Gastrocnemius medialis (tissue), 4 donors: ENCODE data around the gene PBOV1. TPM values are rescaled to one million over a fixed set of nuclear protein-coding genes. Genes with fewer than 3 reads are reported as not detected.

ENCODE experiments used
- ATAC-seq, 2 donors: fragments of 150-250 bp; one replicate each; pipeline ENCODE4 v1.9.1; 2016
- DNase-seq, 2 donors: peaks; one replicate each; pipeline ENCODE4 v3.0.0-alpha.2; 2019
- H3K27ac ChIP-seq, 4 donors: fragments of 200-600 bp; sonication (generic); 1 replicate in 1 of 4; 2 replicates in 3 of 4; pipeline ENCODE4 v1.5.1; 2016 to 2018; ENCODE audit warnings: mild to moderate bottlenecking in 2 of 4, moderate library complexity in 1 of 4
- H3K27me3 ChIP-seq, 3 donors: fragments of 200-600 bp; sonication (generic) in 2 of 3; 1 replicate in 1 of 3; 2 replicates in 2 of 3; pipeline versions ENCODE4 v1.5.1 to v1.6.0; 2016 to 2019; ENCODE audit warnings: mild to moderate bottlenecking in 1 of 3, moderate library complexity in 1 of 3
- H3K36me3 ChIP-seq, 2 donors: fragments of 200-600 bp; sonication (generic) in 1 of 2; one replicate each; pipeline ENCODE4 v1.5.1; 2017 to 2018
- H3K4me1 ChIP-seq, 2 donors: fragments of 200-600 bp; sonication (generic) in 1 of 2; one replicate each; pipeline ENCODE4 v1.5.1; 2016 to 2017; ENCODE audit warnings: mild to moderate bottlenecking in 2 of 2
- H3K4me3 ChIP-seq, 4 donors: fragments of 200-600 bp; sonication (generic) in 3 of 4; 1 replicate in 1 of 4; 2 replicates in 3 of 4; pipeline ENCODE4 v1.5.1; 2016 to 2019; ENCODE audit warnings: mild to moderate bottlenecking in 2 of 4
- H3K9me3 ChIP-seq, 3 donors: fragments of 200-600 bp; sonication (generic) in 2 of 3; 1 replicate in 1 of 3; 2 replicates in 2 of 3; pipeline ENCODE4 v1.5.1; 2016 to 2019
- POLR2A ChIP-seq, 2 donors: fragments of 450-650 bp; IDR thresholded peaks; one replicate each; pipeline ENCODE4 v1.6.1; 2017; ENCODE audit warnings: antibody characterized with exemption in 2 of 2, mild to moderate bottlenecking in 2 of 2, moderate library complexity in 2 of 2
- in situ Hi-C, 4 donors: fragments of 200-750 bp; cut with MboI; loops; one replicate each; pipeline versions ENCODE4 v1.15.0 to v1.8.0; 2017; ENCODE audit warnings: low sequenced_read_pairs in 4 of 4
- intact Hi-C: fragments of 100-400 bp; cut with DNase I; formaldehyde crosslinking; loops from one replicate; pipeline ENCODE4 v1.15.1; 2023; ENCODE audit warnings: low total_unique reads
- total RNA-seq, 4 donors: library from RNA; depleted of rRNA; stranded (reverse); fragments of >200 nt; gene quantifications; one replicate each; pipeline versions ENCODE4 v1.1.0 to v1.2.3, GENCODE V29; 2016
- TF ChIP-seq, protein P1 (sequence below), 5 experiments: fragments of 450-650 bp in 3 of 5; fragments of 200-600 bp in 2 of 5; sonication (generic) in 2 of 5; IDR thresholded peaks in 4 of 5; conservative IDR thresholded peaks in 1 of 5; 1 replicate in 4 of 5; 2 replicates in 1 of 5; pipeline ENCODE4 v1.5.1; 2016 to 2019; ENCODE audit warnings: antibody characterized with exemption in 5 of 5, mild to moderate bottlenecking in 3 of 5, moderate library complexity in 3 of 5

PBOV1 gene
- total RNA-seq, 4 donors from 2014 or later: not detected

DNA sequence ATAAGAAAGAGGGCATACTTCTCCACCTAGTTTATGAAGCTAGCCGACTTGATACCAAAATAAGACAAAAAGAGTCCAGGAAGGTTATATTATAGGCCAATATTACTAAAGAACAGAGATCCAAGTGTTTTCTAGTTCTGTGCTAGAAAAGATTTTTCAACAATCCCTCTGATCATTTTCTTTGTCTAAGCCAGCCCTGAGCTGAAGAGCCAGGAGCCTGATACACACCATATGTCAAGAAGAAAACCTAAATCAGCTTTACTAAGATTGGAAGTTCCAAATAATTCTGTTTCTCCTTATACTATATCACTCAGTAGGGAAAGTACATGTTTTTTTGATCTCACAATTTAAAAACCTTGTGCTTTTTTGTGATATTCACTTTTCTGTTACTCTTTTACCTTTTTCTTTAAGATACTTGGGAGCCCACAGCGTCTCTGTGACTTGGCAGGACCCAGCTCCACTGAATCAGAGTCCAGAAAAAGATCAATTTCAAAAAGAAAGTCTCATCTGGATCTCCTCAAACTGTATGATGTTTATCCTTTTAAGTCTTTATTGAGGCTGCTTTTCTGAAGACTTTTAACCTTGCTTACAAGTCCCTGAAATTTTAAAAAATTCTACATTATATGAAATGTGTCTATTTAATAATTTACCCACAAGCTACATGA, 43.0 kb upstream of the PBOV1 start:
- intact Hi-C loops: no loop called here

DNA sequence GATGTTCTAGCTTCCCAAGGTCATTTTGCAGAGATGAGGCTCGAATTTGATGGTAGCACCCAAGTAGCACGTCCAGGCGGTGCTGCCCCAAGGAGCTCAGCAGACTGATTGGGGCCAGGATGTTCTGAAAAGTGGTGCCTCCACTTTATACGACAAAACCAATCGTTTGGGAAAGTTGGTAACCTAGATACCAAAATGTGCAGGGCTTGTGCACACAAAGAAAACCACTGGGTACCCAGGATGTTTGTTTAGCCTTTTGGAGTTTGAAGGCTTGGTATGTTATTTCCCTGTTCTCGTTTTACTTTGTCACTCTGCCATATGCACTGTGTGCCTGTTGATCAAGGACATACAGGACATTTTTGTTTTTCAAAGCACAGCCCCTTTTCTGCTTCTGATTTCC, 40.7 kb upstream of the PBOV1 start:
- no peaks in the 10 kb centered on the region for H3K4me1 ChIP-seq
- no peak overlapping the region for H3K4me3 ChIP-seq
- H3K27me3 ChIP-seq: no peaks in the 10 kb centered on the region
- no peaks in the 10 kb centered on the region for H3K36me3 ChIP-seq
- no peaks in the 10 kb centered on the region for H3K9me3 ChIP-seq
- in situ Hi-C loops (no loop called here), intact Hi-C loops (no loop called here)
- no peak overlapping the region for H3K27ac ChIP-seq
- TF ChIP-seq, protein P1, sequence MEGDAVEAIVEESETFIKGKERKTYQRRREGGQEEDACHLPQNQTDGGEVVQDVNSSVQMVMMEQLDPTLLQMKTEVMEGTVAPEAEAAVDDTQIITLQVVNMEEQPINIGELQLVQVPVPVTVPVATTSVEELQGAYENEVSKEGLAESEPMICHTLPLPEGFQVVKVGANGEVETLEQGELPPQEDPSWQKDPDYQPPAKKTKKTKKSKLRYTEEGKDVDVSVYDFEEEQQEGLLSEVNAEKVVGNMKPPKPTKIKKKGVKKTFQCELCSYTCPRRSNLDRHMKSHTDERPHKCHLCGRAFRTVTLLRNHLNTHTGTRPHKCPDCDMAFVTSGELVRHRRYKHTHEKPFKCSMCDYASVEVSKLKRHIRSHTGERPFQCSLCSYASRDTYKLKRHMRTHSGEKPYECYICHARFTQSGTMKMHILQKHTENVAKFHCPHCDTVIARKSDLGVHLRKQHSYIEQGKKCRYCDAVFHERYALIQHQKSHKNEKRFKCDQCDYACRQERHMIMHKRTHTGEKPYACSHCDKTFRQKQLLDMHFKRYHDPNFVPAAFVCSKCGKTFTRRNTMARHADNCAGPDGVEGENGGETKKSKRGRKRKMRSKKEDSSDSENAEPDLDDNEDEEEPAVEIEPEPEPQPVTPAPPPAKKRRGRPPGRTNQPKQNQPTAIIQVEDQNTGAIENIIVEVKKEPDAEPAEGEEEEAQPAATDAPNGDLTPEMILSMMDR (IDR thresholded peaks at IDR 0.05 in 4 of 5, conservative IDR thresholded peaks at IDR 0.05 in 1 of 5): no peak
- TF ChIP-seq POLR2A (IDR thresholded peaks at IDR 0.05): no peak
- no peak for DNase-seq
- no peak for ATAC-seq

More for the DNA sequence above, 43.0 kb upstream of the PBOV1 start:
- Histone ChIP-seq H3K36me3 (no peaks in the 10 kb centered on the region), H3K4me3 (no peak overlapping the region), H3K4me1 (no peaks in the 10 kb centered on the region), H3K27ac (no peak overlapping the region), H3K27me3 (no peaks in the 10 kb centered on the region), H3K9me3 (no peaks in the 10 kb centered on the region)
- DNase-seq (no peak), ATAC-seq (no peak)
- in situ Hi-C loops: no loop called here
- TF ChIP-seq POLR2A (IDR thresholded peaks at IDR 0.05): no peak
- TF ChIP-seq, protein P1 (IDR thresholded peaks at IDR 0.05 in 4 of 5, conservative IDR thresholded peaks at IDR 0.05 in 1 of 5): no peak

DNA sequence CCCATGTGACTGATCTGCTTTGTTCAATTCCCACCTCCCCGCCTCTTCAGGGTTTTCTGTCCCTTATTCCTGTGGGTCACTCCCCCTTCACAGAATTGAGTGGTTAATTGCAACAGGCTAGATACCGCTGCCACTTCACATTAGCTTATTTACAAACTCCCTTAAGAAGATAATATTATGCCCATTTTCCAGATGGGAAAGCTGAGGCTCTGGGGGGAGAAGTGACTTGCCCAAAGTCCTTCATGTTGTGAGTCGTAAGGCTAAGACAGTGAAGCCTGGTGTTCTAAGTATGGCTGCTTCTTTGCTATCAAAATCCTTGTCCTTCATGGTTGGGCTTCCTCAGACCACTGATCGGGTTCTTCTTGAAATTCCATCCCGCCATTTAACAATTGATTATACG, 39.9 kb upstream of the PBOV1 start:
- Histone ChIP-seq H3K27ac (no peak overlapping the region), H3K9me3 (no peaks in the 10 kb centered on the region), H3K36me3 (no peaks in the 10 kb centered on the region), H3K4me3 (no peak overlapping the region), H3K27me3 (no peaks in the 10 kb centered on the region), H3K4me1 (no peaks in the 10 kb centered on the region)
- in situ Hi-C loops (no loop called here), intact Hi-C loops (no loop called here)
- TF ChIP-seq POLR2A (IDR thresholded peaks at IDR 0.05): no peak
- TF ChIP-seq, protein P1 (IDR thresholded peaks at IDR 0.05 in 4 of 5, conservative IDR thresholded peaks at IDR 0.05 in 1 of 5): no peak
- DNase-seq: no peak
- no peak for ATAC-seq

DNA sequence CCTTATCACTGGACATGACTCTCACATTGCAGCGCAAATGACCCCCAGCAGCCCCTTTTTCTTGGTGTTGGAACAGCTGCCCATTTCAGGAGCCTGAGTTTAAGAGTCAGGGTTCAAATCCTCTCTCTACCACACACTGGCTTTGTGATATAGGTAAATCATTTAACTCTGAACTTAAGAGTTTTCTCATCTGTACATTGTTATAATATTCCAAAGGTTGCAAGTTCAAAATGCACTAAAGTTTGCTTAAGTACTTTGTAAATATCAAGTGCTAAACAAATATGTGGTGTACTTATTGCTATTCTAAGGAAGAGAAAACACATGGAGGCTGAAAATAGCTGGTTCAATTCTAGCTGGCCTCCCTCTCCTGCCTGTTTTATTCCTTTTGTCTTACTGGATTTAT, 39.3 kb upstream of the PBOV1 start:
- in situ Hi-C loops: no loop called here
- no peak for DNase-seq

More for the DNA sequence above, 39.3 kb upstream of the PBOV1 start:
- Histone ChIP-seq H3K4me3 (no peak overlapping the region), H3K4me1 (no peaks in the 10 kb centered on the region), H3K9me3 (no peaks in the 10 kb centered on the region), H3K36me3 (no peaks in the 10 kb centered on the region), H3K27ac (no peak overlapping the region), H3K27me3 (no peaks in the 10 kb centered on the region)
- ATAC-seq: no peak
- intact Hi-C loops: no loop called here
- no peak for TF ChIP-seq POLR2A (IDR thresholded peaks at IDR 0.05)
- TF ChIP-seq, protein P1 (IDR thresholded peaks at IDR 0.05 in 4 of 5, conservative IDR thresholded peaks at IDR 0.05 in 1 of 5): no peak
